Type B pancreatic cell (in vitro differentiated cells): ENCODE measurements around the gene CSK. TPM values are rescaled to one million over a fixed set of nuclear protein-coding genes. Genes with fewer than 3 reads are reported as not detected.

ENCODE experiments used
- DNase-seq: peaks from one replicate; pipeline ENCODE4 v3.0.0; 2021; ENCODE audit warnings: mixed read lengths; ENCODE audit not compliant: unreplicated experiment; ENCODE audit errors: extremely low spot score
- H3K27ac Mint-ChIP-seq: 2 replicates; pipeline ENCODE4 v1.8.0; 2021; ENCODE audit warnings: mild to moderate bottlenecking, mixed read lengths
- H3K27me3 Mint-ChIP-seq: 2 replicates; pipeline ENCODE4 v1.8.0; 2021; ENCODE audit warnings: mixed read lengths
- H3K36me3 Mint-ChIP-seq: 2 replicates; pipeline ENCODE4 v1.8.0; 2021; ENCODE audit warnings: mixed read lengths
- H3K4me1 Mint-ChIP-seq: one replicate; pipeline ENCODE4 v1.8.0; 2021; ENCODE audit warnings: mixed read lengths; ENCODE audit not compliant: unreplicated experiment
- H3K4me3 Mint-ChIP-seq: 2 replicates; pipeline ENCODE4 v1.8.0; 2021; ENCODE audit warnings: mild to moderate bottlenecking, mixed read lengths
- H3K9me3 Mint-ChIP-seq: 2 replicates; pipeline ENCODE4 v1.8.0; 2021; ENCODE audit warnings: mixed read lengths
- total RNA-seq: library from RNA; stranded (reverse); gene quantifications from 2 replicates; pipeline ENCODE4 v1.2.1, GENCODE V29; 2021; ENCODE audit warnings: low replicate concordance
- TF ChIP-seq, protein P1 (sequence below): fragments of 200-600 bp; sonication (generic); conservative IDR thresholded peaks from 2 replicates; pipeline ENCODE4 v1.5.0; 2021; ENCODE audit warnings: antibody characterized with exemption, mild to moderate bottlenecking

CSK gene
- total RNA-seq, 1 donor from 2014 or later, result 77.4 TPM

DNA sequence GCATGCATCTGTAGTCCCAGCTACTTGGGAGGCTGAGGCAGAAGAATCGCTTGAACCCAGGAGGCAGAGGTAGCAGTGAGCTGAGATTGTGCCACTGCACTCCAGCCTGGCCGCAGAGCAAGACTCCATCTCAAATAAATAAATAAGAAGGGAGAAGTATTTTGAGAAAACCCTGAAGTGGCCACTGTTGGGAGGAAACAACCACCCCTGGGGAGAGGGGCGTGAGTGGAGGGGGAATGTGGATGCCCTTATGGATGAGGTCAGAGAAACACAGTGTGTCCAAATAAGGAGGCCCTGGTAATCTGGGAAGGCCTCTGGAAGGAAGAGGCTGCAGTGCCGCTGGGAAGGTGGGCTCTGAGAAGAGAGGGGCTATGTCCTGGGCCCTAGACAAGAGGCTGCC, 40.4 kb downstream of the CSK start:
- H3K9me3 Mint-ChIP-seq, result no peaks in the 10 kb centered on the region
- H3K36me3 Mint-ChIP-seq, result no peaks in the 10 kb centered on the region
- H3K4me3 Mint-ChIP-seq, result no peak overlapping the region
- no peak overlapping the region for H3K27ac Mint-ChIP-seq
- peaks cover 56% of the 10 kb centered on the region for H3K27me3 Mint-ChIP-seq
- TF ChIP-seq, protein P1, sequence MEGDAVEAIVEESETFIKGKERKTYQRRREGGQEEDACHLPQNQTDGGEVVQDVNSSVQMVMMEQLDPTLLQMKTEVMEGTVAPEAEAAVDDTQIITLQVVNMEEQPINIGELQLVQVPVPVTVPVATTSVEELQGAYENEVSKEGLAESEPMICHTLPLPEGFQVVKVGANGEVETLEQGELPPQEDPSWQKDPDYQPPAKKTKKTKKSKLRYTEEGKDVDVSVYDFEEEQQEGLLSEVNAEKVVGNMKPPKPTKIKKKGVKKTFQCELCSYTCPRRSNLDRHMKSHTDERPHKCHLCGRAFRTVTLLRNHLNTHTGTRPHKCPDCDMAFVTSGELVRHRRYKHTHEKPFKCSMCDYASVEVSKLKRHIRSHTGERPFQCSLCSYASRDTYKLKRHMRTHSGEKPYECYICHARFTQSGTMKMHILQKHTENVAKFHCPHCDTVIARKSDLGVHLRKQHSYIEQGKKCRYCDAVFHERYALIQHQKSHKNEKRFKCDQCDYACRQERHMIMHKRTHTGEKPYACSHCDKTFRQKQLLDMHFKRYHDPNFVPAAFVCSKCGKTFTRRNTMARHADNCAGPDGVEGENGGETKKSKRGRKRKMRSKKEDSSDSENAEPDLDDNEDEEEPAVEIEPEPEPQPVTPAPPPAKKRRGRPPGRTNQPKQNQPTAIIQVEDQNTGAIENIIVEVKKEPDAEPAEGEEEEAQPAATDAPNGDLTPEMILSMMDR, result no peak
- peaks cover 3% of the 10 kb centered on the region for H3K4me1 Mint-ChIP-seq
- no peak for DNase-seq

DNA sequence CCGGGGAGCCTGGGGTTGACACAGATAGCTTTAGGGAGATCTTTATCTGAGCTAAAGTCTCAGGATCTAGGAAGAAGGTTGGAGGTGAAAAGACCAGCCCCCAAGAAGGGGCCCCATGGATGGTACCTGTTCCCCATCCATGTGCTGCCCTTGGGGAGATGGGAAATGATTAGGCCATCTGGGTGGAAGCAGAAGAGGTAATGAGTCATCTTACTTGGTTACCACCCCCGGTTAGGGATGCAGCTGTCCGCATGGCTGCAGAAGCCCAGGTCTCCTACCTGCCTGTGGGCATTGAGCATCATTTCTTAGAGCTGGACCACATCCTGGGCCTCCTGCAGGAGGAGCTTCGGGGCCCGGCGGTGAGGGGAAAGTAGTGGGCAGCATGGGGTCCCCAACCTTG, 41.4 kb downstream of the CSK start:
- TF ChIP-seq, protein P1, result no peak
- H3K9me3 Mint-ChIP-seq, result no peaks in the 10 kb centered on the region

DNA sequence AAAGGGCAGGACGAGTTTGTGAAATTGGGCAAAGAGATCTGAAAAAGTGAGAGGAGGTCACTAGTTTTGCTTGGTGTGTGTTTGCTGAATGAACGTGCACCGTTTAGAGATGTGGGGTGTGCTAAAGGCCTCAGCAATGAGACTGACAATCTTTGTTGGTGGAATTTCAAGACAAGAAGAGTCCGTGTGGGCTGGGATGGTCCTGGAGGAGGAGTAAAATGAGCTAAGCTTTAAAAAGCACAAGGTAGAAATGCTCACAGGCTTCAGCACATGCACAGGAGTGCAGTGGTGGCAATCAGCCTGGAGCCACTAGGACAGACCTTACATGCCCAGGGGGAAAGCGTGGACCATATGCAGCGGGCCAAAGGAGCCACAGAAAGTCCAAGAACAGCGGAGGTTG, 43.1 kb downstream of the CSK start:
- TF ChIP-seq, protein P1, result no peak
- Mint-ChIP-seq H3K9me3 (no peaks in the 10 kb centered on the region), H3K27ac (no peak overlapping the region), H3K27me3 (peaks cover 75% of the 10 kb centered on the region), H3K4me3 (no peak overlapping the region), H3K4me1 (no peaks in the 10 kb centered on the region), H3K36me3 (no peaks in the 10 kb centered on the region)
- no peak for DNase-seq

More for the DNA sequence above, 41.4 kb downstream of the CSK start:
- Mint-ChIP-seq H3K4me3 (no peak overlapping the region), H3K36me3 (no peaks in the 10 kb centered on the region), H3K27me3 (peaks cover 63% of the 10 kb centered on the region), H3K27ac (no peak overlapping the region), H3K4me1 (no peaks in the 10 kb centered on the region)
- no peak for DNase-seq

DNA sequence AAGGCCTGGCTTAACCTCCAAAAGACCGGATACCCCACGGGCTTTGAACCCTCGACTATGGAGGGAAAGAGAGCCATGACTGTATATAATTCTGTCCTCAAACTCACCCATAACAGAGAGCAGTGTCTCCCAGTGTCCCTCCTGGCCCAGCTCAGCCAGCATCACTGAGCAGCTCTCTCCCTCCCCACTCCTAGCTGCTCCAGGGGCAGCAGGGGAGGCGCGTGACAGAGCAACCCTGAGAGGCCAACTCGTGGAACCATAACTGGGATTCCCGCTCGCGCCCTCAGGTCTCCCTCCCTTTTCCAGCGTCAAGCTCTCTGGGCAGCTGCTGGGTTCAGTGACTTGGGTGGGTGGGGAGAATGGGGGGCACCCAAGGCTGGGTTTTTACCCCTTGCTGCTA, 44.0 kb downstream of the CSK start:
- Mint-ChIP-seq H3K36me3 (no peaks in the 10 kb centered on the region), H3K4me1 (no peaks in the 10 kb centered on the region), H3K27me3 (peaks cover 76% of the 10 kb centered on the region), H3K4me3 (no peak overlapping the region), H3K27ac (no peak overlapping the region), H3K9me3 (no peaks in the 10 kb centered on the region)
- TF ChIP-seq, protein P1, result no peak
- no peak for DNase-seq

DNA sequence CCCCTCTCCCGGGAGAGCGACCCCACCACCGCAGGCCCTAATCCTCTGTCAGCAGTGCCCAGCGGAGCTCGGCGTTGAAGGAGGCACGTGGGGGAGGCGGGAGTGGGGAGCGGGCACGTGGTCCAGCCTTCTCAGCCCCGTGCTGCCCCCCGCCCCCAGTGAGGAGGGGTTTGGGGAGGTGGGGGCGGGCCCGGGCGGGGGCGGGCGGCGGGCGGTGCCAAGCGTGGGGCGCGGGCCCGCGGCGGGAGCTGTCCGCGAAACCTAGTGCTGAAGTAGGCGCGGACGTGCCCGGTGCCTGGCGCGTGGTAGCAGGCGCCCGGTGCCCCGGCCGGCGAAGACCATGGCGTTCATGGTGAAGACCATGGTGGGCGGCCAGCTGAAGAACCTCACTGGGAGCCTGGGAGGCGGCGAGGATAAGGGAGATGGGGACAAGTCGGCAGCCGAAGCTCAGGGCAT, 44.5 kb downstream of the CSK start, which contains the start of gene CPLX3:
Gene CPLX3, plus strand, starts transcription at position 264 of the 456 bp plus-strand sequence. Its CDS starts 77 bp downstream, at position 341.
- Mint-ChIP-seq H3K4me1 (no peaks in the 10 kb centered on the region), H3K9me3 (no peaks in the 10 kb centered on the region), H3K27me3 (peaks cover 76% of the 10 kb centered on the region), H3K4me3 (no peak within 1 kb of the TSS), H3K36me3 (no peaks in the 10 kb centered on the region), H3K27ac (no peak within 1 kb of the TSS)
- TF ChIP-seq, protein P1, result no peak
- no peak for DNase-seq

DNA sequence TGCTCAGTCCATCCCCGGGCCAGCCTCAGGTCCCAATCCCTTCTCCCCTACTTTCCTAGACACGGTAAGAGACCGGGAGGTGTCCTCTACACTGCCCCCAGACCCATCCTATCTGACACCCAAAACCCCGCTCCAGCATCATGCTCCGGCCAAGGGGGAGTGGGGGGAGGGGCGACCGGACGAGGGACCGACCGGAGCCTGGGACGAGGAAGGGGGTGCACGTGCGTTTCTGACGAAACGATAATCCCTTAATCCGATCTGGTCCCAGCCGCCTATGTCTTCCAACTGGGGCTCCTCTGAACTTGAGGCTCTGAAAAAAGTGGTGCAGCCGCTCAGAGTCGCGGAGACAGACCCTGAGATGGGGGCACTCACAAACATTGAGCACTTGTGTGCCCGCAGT, 45.0 kb downstream of the CSK start:
- H3K27ac Mint-ChIP-seq, result no peak overlapping the region
- H3K9me3 Mint-ChIP-seq, result no peaks in the 10 kb centered on the region
- no peak overlapping the region for H3K4me3 Mint-ChIP-seq
- H3K27me3 Mint-ChIP-seq, result peaks cover 74% of the 10 kb centered on the region
- no peaks in the 10 kb centered on the region for H3K36me3 Mint-ChIP-seq
- no peaks in the 10 kb centered on the region for H3K4me1 Mint-ChIP-seq
- no peak for DNase-seq
- TF ChIP-seq, protein P1, result no peak
